OCI-LY1 (cell line): ENCODE results near the gene SEC16A.

Experiments
- EZH2 ChIP-seq: fragments of 200-600 bp; sonication (generic), shearing (Covaris generic); IDR thresholded peaks from 2 replicates; pipeline ENCODE4 v1.8.0; 2017; ENCODE audit warnings: borderline replicate concordance, mixed run types, mild to moderate bottlenecking, antibody characterized with exemption, low read length, moderate library complexity, mixed read lengths
- TF ChIP-seq, protein P1 (sequence below): fragments of 200-600 bp; sonication (generic), shearing (Covaris generic); IDR thresholded peaks from 2 replicates; pipeline ENCODE4 v1.5.1; 2017; ENCODE audit warnings: mild to moderate bottlenecking, antibody characterized with exemption, low read length, moderate library complexity, mixed read lengths

DNA sequence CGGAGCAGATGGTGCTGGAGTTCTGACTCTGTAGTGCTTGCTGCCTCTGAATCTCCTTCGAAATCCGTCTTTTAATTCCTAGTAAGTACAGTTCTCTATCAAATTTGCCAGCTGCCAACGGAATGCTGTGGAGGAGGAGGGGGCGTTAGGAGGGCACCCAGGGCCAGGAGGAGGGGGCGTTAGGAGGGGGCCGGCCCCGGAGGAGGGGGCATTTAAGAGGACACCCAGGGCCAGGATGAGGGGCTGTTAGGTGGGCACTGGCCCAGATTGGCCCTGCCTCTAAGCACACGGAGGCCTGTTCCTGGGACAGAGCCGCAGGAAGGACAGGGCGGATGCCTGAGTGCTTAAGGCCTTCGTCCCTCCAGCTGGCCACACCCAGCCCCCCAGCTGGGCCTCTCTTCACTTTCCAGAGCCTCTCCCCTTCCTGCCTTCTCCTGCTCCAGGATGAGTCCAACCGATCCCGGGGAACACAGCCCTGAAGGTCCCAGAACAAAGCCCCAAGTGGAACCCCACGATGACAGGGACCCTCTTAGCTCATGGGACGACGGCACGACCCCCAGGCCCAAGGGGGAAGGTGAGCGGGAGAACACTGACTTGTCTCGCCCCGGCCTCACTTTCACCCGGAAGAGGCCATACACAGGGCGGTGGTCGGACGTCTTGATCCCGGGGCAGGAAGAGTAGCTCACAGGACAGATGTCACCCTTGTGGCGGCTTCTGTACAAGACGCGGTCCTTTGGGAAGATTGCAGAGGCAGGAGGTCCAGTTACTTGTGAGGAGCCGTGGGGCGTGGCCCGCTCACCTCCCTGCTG lies 53.0 kb downstream of the SEC16A start:
- TF ChIP-seq, protein P1, sequence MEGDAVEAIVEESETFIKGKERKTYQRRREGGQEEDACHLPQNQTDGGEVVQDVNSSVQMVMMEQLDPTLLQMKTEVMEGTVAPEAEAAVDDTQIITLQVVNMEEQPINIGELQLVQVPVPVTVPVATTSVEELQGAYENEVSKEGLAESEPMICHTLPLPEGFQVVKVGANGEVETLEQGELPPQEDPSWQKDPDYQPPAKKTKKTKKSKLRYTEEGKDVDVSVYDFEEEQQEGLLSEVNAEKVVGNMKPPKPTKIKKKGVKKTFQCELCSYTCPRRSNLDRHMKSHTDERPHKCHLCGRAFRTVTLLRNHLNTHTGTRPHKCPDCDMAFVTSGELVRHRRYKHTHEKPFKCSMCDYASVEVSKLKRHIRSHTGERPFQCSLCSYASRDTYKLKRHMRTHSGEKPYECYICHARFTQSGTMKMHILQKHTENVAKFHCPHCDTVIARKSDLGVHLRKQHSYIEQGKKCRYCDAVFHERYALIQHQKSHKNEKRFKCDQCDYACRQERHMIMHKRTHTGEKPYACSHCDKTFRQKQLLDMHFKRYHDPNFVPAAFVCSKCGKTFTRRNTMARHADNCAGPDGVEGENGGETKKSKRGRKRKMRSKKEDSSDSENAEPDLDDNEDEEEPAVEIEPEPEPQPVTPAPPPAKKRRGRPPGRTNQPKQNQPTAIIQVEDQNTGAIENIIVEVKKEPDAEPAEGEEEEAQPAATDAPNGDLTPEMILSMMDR = no peak
- no peak for TF ChIP-seq EZH2
